ENCODE results near the gene DGCR2. TPM values are rescaled to one million over a fixed set of nuclear protein-coding genes. Genes with fewer than 3 reads are reported as not detected.
"Not testable (repeated sequence)": the region's sequence is repeated elsewhere in the genome, so short reads cannot be mapped to it uniquely, and the experiment has no call there.

The DGCR2 gene
- total RNA-seq, 2 experiments from 2014 or later: 31.9 to 35.5 TPM

- H3K36me3 ChIP-seq (ENCODE audit: insufficient read depth, low read length): no peaks in the 10 kb centered on the region
- no peak overlapping the region for H3K4me3 Mint-ChIP-seq
- no peaks in the 10 kb centered on the region for H3K4me1 ChIP-seq (ENCODE audit: insufficient read depth, low read length)
- TF ChIP-seq, protein P1, sequence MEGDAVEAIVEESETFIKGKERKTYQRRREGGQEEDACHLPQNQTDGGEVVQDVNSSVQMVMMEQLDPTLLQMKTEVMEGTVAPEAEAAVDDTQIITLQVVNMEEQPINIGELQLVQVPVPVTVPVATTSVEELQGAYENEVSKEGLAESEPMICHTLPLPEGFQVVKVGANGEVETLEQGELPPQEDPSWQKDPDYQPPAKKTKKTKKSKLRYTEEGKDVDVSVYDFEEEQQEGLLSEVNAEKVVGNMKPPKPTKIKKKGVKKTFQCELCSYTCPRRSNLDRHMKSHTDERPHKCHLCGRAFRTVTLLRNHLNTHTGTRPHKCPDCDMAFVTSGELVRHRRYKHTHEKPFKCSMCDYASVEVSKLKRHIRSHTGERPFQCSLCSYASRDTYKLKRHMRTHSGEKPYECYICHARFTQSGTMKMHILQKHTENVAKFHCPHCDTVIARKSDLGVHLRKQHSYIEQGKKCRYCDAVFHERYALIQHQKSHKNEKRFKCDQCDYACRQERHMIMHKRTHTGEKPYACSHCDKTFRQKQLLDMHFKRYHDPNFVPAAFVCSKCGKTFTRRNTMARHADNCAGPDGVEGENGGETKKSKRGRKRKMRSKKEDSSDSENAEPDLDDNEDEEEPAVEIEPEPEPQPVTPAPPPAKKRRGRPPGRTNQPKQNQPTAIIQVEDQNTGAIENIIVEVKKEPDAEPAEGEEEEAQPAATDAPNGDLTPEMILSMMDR (IDR thresholded peaks at IDR 0.05): no peak
- H3K27me3 Mint-ChIP-seq: peaks cover 25% of the 10 kb centered on the region
- intact Hi-C loops (cut with DNase I, micrococcal nuclease): no loop called here
- H3K27ac ChIP-seq (ENCODE audit: low read depth in 1 of 2, low read length in 2 of 2): no peak overlapping the region
- DNase-seq (no peak), ATAC-seq (ENCODE audit: poor library complexity) (no peak)
- H3K9me3 ChIP-seq (ENCODE audit: control insufficient read depth in 1 of 2, insufficient read depth in 1 of 2, low read length in 2 of 2): peaks cover 0 to 10% of the 10 kb centered on the region in 2 experiments
- H3K4me3 ChIP-seq (ENCODE audit: low read length): no peak overlapping the region
- H3K9me3 Mint-ChIP-seq: no peaks in the 10 kb centered on the region
- POLR2A ChIA-PET: no interaction called here
- CTCF ChIA-PET: no interaction called here
- peaks cover 21 to 28% of the 10 kb centered on the region in 2 experiments for H3K27me3 ChIP-seq (ENCODE audit: control insufficient read depth in 1 of 2, insufficient read depth in 2 of 2, low read length in 2 of 2)
- no peaks in the 10 kb centered on the region for H3K36me3 Mint-ChIP-seq (ENCODE audit: low read depth)
- H3K27ac Mint-ChIP-seq: no peak overlapping the region
- no peaks in the 10 kb centered on the region for H3K4me1 Mint-ChIP-seq (ENCODE audit: low read depth)
Measured at GRCh38 chr22:19016081-19016766, 106.0 kb downstream of the DGCR2 start.

DNA sequence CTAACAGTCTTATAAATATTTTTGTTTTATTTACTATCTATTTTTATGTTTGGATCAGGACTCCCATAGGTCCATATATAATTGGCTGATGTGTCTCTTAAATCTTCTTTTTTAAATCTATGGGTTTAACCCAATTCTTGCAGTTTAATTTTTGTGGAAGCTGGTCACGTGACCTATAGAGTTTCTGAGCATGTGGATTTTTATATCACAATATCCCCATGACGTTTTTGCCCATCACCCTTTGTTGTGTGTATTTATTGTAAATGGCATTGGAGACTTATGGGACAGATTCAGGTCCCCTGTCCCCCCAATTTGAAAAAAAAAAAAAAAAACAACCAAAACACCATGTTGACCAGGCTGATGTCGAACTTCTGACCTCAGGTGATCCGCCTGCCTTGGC lies 107.3 kb downstream of the DGCR2 start:
- CTCF ChIA-PET: no interaction called here
- POLR2A ChIA-PET: no interaction called here
- H3K36me3 ChIP-seq (ENCODE audit: insufficient read depth, low read length): no peaks in the 10 kb centered on the region
- Mint-ChIP-seq H3K36me3 (ENCODE audit: low read depth) (no peaks in the 10 kb centered on the region), H3K27me3 (peaks cover 20% of the 10 kb centered on the region), H3K4me1 (ENCODE audit: low read depth) (no peaks in the 10 kb centered on the region), H3K9me3 (no peaks in the 10 kb centered on the region), H3K4me3 (no peak overlapping the region), H3K27ac (no peak overlapping the region)
- no peak overlapping the region for H3K4me3 ChIP-seq (ENCODE audit: low read length)
- ATAC-seq (ENCODE audit: poor library complexity) (no peak), DNase-seq (no peak)
- H3K9me3 ChIP-seq (ENCODE audit: control insufficient read depth in 1 of 2, insufficient read depth in 1 of 2, low read length in 2 of 2): peaks cover 0 to 10% of the 10 kb centered on the region in 2 experiments
- TF ChIP-seq, protein P1 (IDR thresholded peaks at IDR 0.05): no peak
- no peaks in the 10 kb centered on the region for H3K4me1 ChIP-seq (ENCODE audit: insufficient read depth, low read length)
- no peak overlapping the region for H3K27ac ChIP-seq (ENCODE audit: low read depth in 1 of 2, low read length in 2 of 2)
- intact Hi-C loops (cut with DNase I, micrococcal nuclease): no loop called here
- peaks cover 20 to 26% of the 10 kb centered on the region in 2 experiments for H3K27me3 ChIP-seq (ENCODE audit: control insufficient read depth in 1 of 2, insufficient read depth in 2 of 2, low read length in 2 of 2)

- H3K27ac ChIP-seq (ENCODE audit: low read depth in 1 of 2, low read length in 2 of 2); CTCF ChIA-PET; intact Hi-C loops (cut with DNase I, micrococcal nuclease); H3K4me1 ChIP-seq (ENCODE audit: insufficient read depth, low read length); H3K4me1 Mint-ChIP-seq (ENCODE audit: low read depth); H3K36me3 ChIP-seq (ENCODE audit: insufficient read depth, low read length); H3K9me3 Mint-ChIP-seq; H3K4me3 ChIP-seq (ENCODE audit: low read length); H3K36me3 Mint-ChIP-seq (ENCODE audit: low read depth); H3K9me3 ChIP-seq (ENCODE audit: control insufficient read depth in 1 of 2, insufficient read depth in 1 of 2, low read length in 2 of 2); ATAC-seq (ENCODE audit: poor library complexity); H3K27ac Mint-ChIP-seq; DNase-seq; H3K4me3 Mint-ChIP-seq; POLR2A ChIA-PET: not testable (repeated sequence)
- peaks cover 16 to 21% of the 10 kb centered on the region in 2 experiments for H3K27me3 ChIP-seq (ENCODE audit: control insufficient read depth in 1 of 2, insufficient read depth in 2 of 2, low read length in 2 of 2)
- H3K27me3 Mint-ChIP-seq: peaks cover 16% of the 10 kb centered on the region
Measured at GRCh38 chr22:19013881-19014598, 108.2 kb downstream of the DGCR2 start.

DNA sequence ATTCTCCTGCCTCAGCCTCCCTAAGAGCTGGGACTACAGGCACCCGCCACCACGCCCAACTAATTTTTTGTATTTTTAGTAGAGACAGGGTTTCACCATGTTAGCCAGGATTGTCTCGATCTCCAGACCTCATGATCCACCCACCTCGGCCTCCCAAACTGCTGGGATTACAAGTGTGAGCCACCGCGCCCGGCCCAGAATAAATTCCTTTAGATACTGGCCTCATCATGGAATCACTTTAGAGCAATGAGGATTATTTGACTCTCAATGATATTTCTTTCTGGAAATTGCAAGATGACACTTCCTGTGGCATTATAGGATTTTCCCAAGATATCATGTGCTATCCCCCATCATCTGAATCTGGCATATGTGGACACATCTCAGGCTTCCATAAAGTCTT lies 108.8 kb downstream of the DGCR2 start:
- intact Hi-C loops (cut with DNase I, micrococcal nuclease); H3K27ac Mint-ChIP-seq; H3K9me3 ChIP-seq (ENCODE audit: control insufficient read depth in 1 of 2, insufficient read depth in 1 of 2, low read length in 2 of 2); ATAC-seq (ENCODE audit: poor library complexity); H3K36me3 Mint-ChIP-seq (ENCODE audit: low read depth); H3K27ac ChIP-seq (ENCODE audit: low read depth in 1 of 2, low read length in 2 of 2); H3K4me3 ChIP-seq (ENCODE audit: low read length); CTCF ChIA-PET; H3K36me3 ChIP-seq (ENCODE audit: insufficient read depth, low read length); POLR2A ChIA-PET; H3K4me3 Mint-ChIP-seq; H3K9me3 Mint-ChIP-seq; DNase-seq; H3K4me1 Mint-ChIP-seq (ENCODE audit: low read depth); H3K4me1 ChIP-seq (ENCODE audit: insufficient read depth, low read length): not testable (repeated sequence)
- H3K27me3 Mint-ChIP-seq: peaks cover 13% of the 10 kb centered on the region
- peaks cover 16 to 17% of the 10 kb centered on the region in 2 experiments for H3K27me3 ChIP-seq (ENCODE audit: control insufficient read depth in 1 of 2, insufficient read depth in 2 of 2, low read length in 2 of 2)
